ENCODE measurements around the gene SUSD1. TPM values are rescaled to one million over a fixed set of nuclear protein-coding genes. Genes with fewer than 3 reads are reported as not detected.
A peak's percentile ranks its signal among the peaks of the same experiment; 100 is the strongest.

SUSD1 gene
- total and polyA plus RNA-seq, 9 of the 15 experiments (the other 6 are each of a cell fraction or from before 2014, with no cell fraction given) = 10.9 to 44.4 (median 36.1) TPM

GRCh38 chr9:112174222-112174964 lies 704 bp downstream of the SUSD1 start (continued):
- no peak for TF ChIP-seq ZNF408 (CRISPR knock-in tag; IDR thresholded peaks at IDR 0.05; ENCODE audit: low read depth)
- peak; percentile 44 for TF ChIP-seq NEUROD1 (IDR thresholded peaks at IDR 0.05; ENCODE audit: borderline replicate concordance, low read depth, low read length, partially characterized antibody)
- no peak; the same call in 1 of the 2 replicates for TF ChIP-seq ZNF644 (tag; IDR thresholded peaks at IDR 0.05; ENCODE audit: low read depth)
- TF ChIP-seq ZNF212 (CRISPR knock-in tag; IDR thresholded peaks at IDR 0.05) = no peak
- no peak for TF ChIP-seq ZNF717 (CRISPR knock-in tag; IDR thresholded peaks at IDR 0.05)
- TF ChIP-seq RREB1 (CRISPR knock-in tag; IDR thresholded peaks at IDR 0.05) = no peak
- no peak for TF ChIP-seq MYNN (IDR thresholded peaks at IDR 0.05)
- no peak for TF ChIP-seq MYNN (CRISPR knock-in tag; IDR thresholded peaks at IDR 0.05)
- TF ChIP-seq MAFK (IDR thresholded peaks at IDR 0.05; ENCODE audit: low read length) = no peak
- TF ChIP-seq SMAD4 (CRISPR knock-in tag; conservative IDR thresholded peaks at IDR 0.05) = no peak
- no peak for TF ChIP-seq CBFA2T2 (conservative IDR thresholded peaks at IDR 0.05)
- no peak for TF ChIP-seq EP400 (IDR thresholded peaks at IDR 0.05)
- TF ChIP-seq MITF (IDR thresholded peaks at IDR 0.05) = no peak
- no peak for TF ChIP-seq ARHGAP35 (IDR thresholded peaks at IDR 0.05; ENCODE audit: partially characterized antibody)
- TF ChIP-seq CREM (IDR thresholded peaks at IDR 0.05; ENCODE audit: low read depth) = peak; percentile 37; the same call in 1 of the 2 replicates
- TF ChIP-seq PRDM10 (IDR thresholded peaks at IDR 0.05; ENCODE audit: partially characterized antibody) = no peak
- TF ChIP-seq NUFIP1 (IDR thresholded peaks at IDR 0.05; ENCODE audit: partially characterized antibody) = no peak

Data from K562 (cell line).